HCT116 (cell line): ENCODE data around the gene STAT4. TPM values are rescaled to one million over a fixed set of nuclear protein-coding genes. Genes with fewer than 3 reads are reported as not detected.

ENCODE experiments used
- ATAC-seq: fragments of 200-7000 bp; cut with Tn5 transposase; 2 replicates; pipeline ENCODE4 v1.9.1; 2020; ENCODE audit warnings: mild to moderate bottlenecking, moderate library complexity
- BruUV-seq: library from RNA; stranded (reverse); fragments of 400-500 nt; replicated peaks from 2 replicates; lab custom pipeline; 2021; lab: Mats Ljungman, UMichigan
- CTCF ChIA-PET: fragments of 300-600 bp; sonication (Branson Sonifier 250); formaldehyde crosslinking; loops from one replicate; lab custom pipeline; 2021; ENCODE audit warnings: antibody characterized with exemption; lab: Charles Lee
- POLR2A ChIA-PET: fragments of 300-600, 350-600 bp; sonication (Branson Sonifier 250); formaldehyde crosslinking; loops from one replicate; lab custom pipeline; 2021; ENCODE audit warnings: antibody characterized with exemption; lab: Charles Lee
- RAD21 ChIA-PET, 2 experiments: fragments of 300-600 bp; sonication (Branson Sonifier 250); formaldehyde crosslinking; loops; one replicate each; lab custom pipeline; 2023; ENCODE audit warnings: low total read pairs in 2 of 2; ENCODE audit not compliant: uncharacterized antibody in 2 of 2, unreplicated experiment in 2 of 2, low non-redundant PET in 1 of 2; lab: Charles Lee
- DNase-seq: peaks from one replicate; pipeline ENCODE4 v3.0.0-alpha.2; 2010; ENCODE audit warnings: low read depth, low spot score
- H2AFZ ChIP-seq: fragments of 200-600 bp; shearing (Covaris generic), sonication (generic); 2 replicates; pipeline ENCODE4 v1.6.1; 2017; ENCODE audit warnings: low read depth, mixed run types, mixed read lengths, antibody characterized with exemption, low read length; ENCODE audit not compliant: poor library complexity, severe bottlenecking
- H3K27ac ChIP-seq: 2 replicates; pipeline ENCODE4 v1.5.1; 2012; ENCODE audit warnings: low read depth, low read length
- H3K27me3 ChIP-seq: fragments of 200-600 bp; sonication (generic); 2 replicates; pipeline ENCODE4 v1.6.1; 2016; ENCODE audit warnings: mixed run types, low read length, mixed read lengths; ENCODE audit not compliant: insufficient read depth
- H3K36me3 ChIP-seq, 2 experiments: fragments of 200-500 bp in 1 of 2; fragments of 200-600 bp in 1 of 2; sonication (Bioruptor generic) in 1 of 2; sonication (generic) in 1 of 2; 2 replicates each; pipeline versions ENCODE4 v1.5.1 to v1.6.1; 2014 to 2016; ENCODE audit warnings: low read length in 2 of 2, inconsistent platforms in 1 of 2, mixed read lengths in 1 of 2, mixed run types in 1 of 2; ENCODE audit not compliant: insufficient read depth in 2 of 2, control insufficient read depth in 1 of 2
- H3K4me1 ChIP-seq, 2 experiments: fragments of 200-600 bp in 1 of 2; sonication (generic) in 1 of 2; 2 replicates each; pipeline versions ENCODE4 v1.5.1 to v1.6.1; 2012 to 2017; ENCODE audit warnings: low read length in 2 of 2, inconsistent platforms in 1 of 2, mild to moderate bottlenecking in 1 of 2, mixed read lengths in 1 of 2, mixed run types in 1 of 2, moderate library complexity in 1 of 2; ENCODE audit not compliant: insufficient read depth in 2 of 2, control insufficient read depth in 1 of 2
- H3K4me2 ChIP-seq: fragments of 200-600 bp; sonication (generic); 2 replicates; pipeline ENCODE4 v1.6.1; 2017; ENCODE audit warnings: mixed run types, low read length, mixed read lengths
- H3K4me3 ChIP-seq, 2 experiments: fragments of 200-600 bp in 1 of 2; sonication (generic) in 1 of 2; replicated peaks in 1 of 2; 2 replicates each; pipeline ENCODE4 v1.5.1; 2011 to 2016; ENCODE audit warnings: low read length in 2 of 2, control low read depth in 1 of 2, low read depth in 1 of 2, mild to moderate bottlenecking in 1 of 2, mixed read lengths in 1 of 2, mixed run types in 1 of 2
- H3K79me2 ChIP-seq: fragments of 200-600 bp; sonication (generic); 2 replicates; pipeline ENCODE4 v1.6.1; 2017; ENCODE audit warnings: mild to moderate bottlenecking, mixed run types, low read length, moderate library complexity, mixed read lengths; ENCODE audit not compliant: insufficient read depth
- H3K9ac ChIP-seq: fragments of 200-600 bp; sonication (generic); 2 replicates; pipeline ENCODE4 v1.6.1; 2016; ENCODE audit warnings: low read length, mixed read lengths
- H3K9me2 ChIP-seq: fragments of 200-600 bp; sonication (generic), shearing (Covaris generic); 2 replicates; pipeline ENCODE4 v1.6.1; 2017; ENCODE audit warnings: mixed run types, mild to moderate bottlenecking, moderate library complexity; ENCODE audit not compliant: insufficient read depth
- H3K9me3 ChIP-seq, 2 experiments: fragments of 200-500 bp in 1 of 2; fragments of 200-600 bp in 1 of 2; sonication (Bioruptor generic) in 1 of 2; sonication (generic) in 1 of 2; 2 replicates each; pipeline ENCODE4 v1.6.1; 2014 to 2017; ENCODE audit warnings: low read length in 2 of 2, mixed read lengths in 2 of 2, inconsistent platforms in 1 of 2, low read depth in 1 of 2, mild to moderate bottlenecking in 1 of 2, mixed run types in 1 of 2, moderate library complexity in 1 of 2; ENCODE audit not compliant: control insufficient read depth in 1 of 2, insufficient read depth in 1 of 2
- H4K20me1 ChIP-seq: fragments of 200-600 bp; sonication (generic), shearing (Covaris generic); 2 replicates; pipeline ENCODE4 v1.6.1; 2017; ENCODE audit warnings: mixed run types, mild to moderate bottlenecking, moderate library complexity; ENCODE audit not compliant: insufficient read depth
- CBX3 ChIP-seq: IDR thresholded peaks from 2 replicates; pipeline ENCODE4 v1.6.1; 2012; ENCODE audit warnings: low read depth
- ELF1 ChIP-seq: IDR thresholded peaks from 2 replicates; pipeline ENCODE4 v1.6.1; 2012; ENCODE audit warnings: low read depth, borderline replicate concordance
- EZH2phosphoT487 ChIP-seq: fragments of 200-600 bp; IDR thresholded peaks from 2 replicates; pipeline ENCODE4 v1.6.1; 2018; ENCODE audit warnings: antibody characterized with exemption, borderline replicate concordance
- FOSL1 ChIP-seq: IDR thresholded peaks from 2 replicates; pipeline ENCODE4 v1.6.1; 2012; ENCODE audit warnings: low read depth
- POLR2AphosphoS5 ChIP-seq: IDR thresholded peaks from 2 replicates; pipeline ENCODE4 v1.6.1; 2011; ENCODE audit warnings: mild to moderate bottlenecking, low read depth, low read length, moderate library complexity
- SIN3A ChIP-seq: IDR thresholded peaks from 2 replicates; pipeline ENCODE4 v1.6.1; 2012; ENCODE audit warnings: low read depth
- ZBTB33 ChIP-seq: IDR thresholded peaks from 2 replicates; pipeline ENCODE4 v1.6.1; 2011; ENCODE audit warnings: mild to moderate bottlenecking, low read length, moderate library complexity; ENCODE audit not compliant: insufficient replicate concordance; ENCODE audit errors: extremely low read depth
- ZNF274 ChIP-seq: fragments of 200-500 bp; sonication (Bioruptor generic); IDR thresholded peaks from 2 replicates; pipeline ENCODE4 v1.6.1; 2014; ENCODE audit warnings: mild to moderate bottlenecking, low read depth, low read length, inconsistent platforms
- intact Hi-C: fragments of 100-400 bp; cut with micrococcal nuclease; formaldehyde crosslinking; loops from 2 replicates; pipeline ENCODE4 v1.10.0; 2022
- total RNA-seq: library from RNA; stranded (reverse); gene quantifications from one replicate; pipeline ENCODE4 v1.2.1, GENCODE V29; 2021; ENCODE audit not compliant: unreplicated experiment
- TF ChIP-seq, protein P1 (sequence below): IDR thresholded peaks from 2 replicates; pipeline ENCODE4 v1.6.1; 2012

STAT4 gene
- total RNA-seq, 1 experiment from 2014 or later, result 2.0 TPM

- no peaks in the 10 kb centered on the region for H3K9me3 ChIP-seq
- H3K79me2 ChIP-seq, result no peaks in the 10 kb centered on the region
- H3K36me3 ChIP-seq, result no peaks in the 10 kb centered on the region
- H3K4me2 ChIP-seq, result peak overlapping the region; percentile 95; the same call in 1 of the 2 replicates
- peaks cover 0 to 6% of the 10 kb centered on the region in 2 experiments; a peak in 2 of 4 replicates for H3K4me1 ChIP-seq
- CTCF ChIA-PET, result interaction anchor here (5.6 kb wide), 1 partner anchor 98 kb away, joined by 34 read pairs; no protein-coding TSS in a partner anchor
- DNase-seq, result no peak
- H3K9me2 ChIP-seq, result no peaks in the 10 kb centered on the region
- H3K4me3 ChIP-seq, result no peak overlapping the region
- RAD21 ChIA-PET, result no interaction called here
- H4K20me1 ChIP-seq, result no peaks in the 10 kb centered on the region
- POLR2A ChIA-PET, result no interaction called here
- no peak for TF ChIP-seq ZNF274
- TF ChIP-seq ELF1, result no peak
- TF ChIP-seq CBX3, result no peak
- TF ChIP-seq EZH2phosphoT487, result no peak
- TF ChIP-seq, protein P1, sequence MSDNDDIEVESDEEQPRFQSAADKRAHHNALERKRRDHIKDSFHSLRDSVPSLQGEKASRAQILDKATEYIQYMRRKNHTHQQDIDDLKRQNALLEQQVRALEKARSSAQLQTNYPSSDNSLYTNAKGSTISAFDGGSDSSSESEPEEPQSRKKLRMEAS, result no peak
- no peak for TF ChIP-seq SIN3A
- TF ChIP-seq ZBTB33, result no peak
- TF ChIP-seq FOSL1, result no peak
- no peak for TF ChIP-seq POLR2AphosphoS5
- intact Hi-C loops, result no loop called here
- H3K27me3 ChIP-seq, result no peaks in the 10 kb centered on the region
- no peak overlapping the region for H3K9ac ChIP-seq
- H2AFZ ChIP-seq, result peak overlapping the region; percentile 74
- H3K27ac ChIP-seq, result no peak overlapping the region
- ATAC-seq, result no peak
- BruUV-seq, result no TSS peak
These were observed 1.4 kb downstream of the STAT4 start for GRCh38 chr2:191149391-191149790.
